LNCAP (cell line): ENCODE results near the gene S100PBP.

ENCODE experiments used
- TF ChIP-seq, protein P1 (sequence below): fragments of 450-650 bp; IDR thresholded peaks from 2 replicates; pipeline ENCODE4 v1.5.1; 2017; ENCODE audit warnings: mild to moderate bottlenecking

S100PBP gene

DNA sequence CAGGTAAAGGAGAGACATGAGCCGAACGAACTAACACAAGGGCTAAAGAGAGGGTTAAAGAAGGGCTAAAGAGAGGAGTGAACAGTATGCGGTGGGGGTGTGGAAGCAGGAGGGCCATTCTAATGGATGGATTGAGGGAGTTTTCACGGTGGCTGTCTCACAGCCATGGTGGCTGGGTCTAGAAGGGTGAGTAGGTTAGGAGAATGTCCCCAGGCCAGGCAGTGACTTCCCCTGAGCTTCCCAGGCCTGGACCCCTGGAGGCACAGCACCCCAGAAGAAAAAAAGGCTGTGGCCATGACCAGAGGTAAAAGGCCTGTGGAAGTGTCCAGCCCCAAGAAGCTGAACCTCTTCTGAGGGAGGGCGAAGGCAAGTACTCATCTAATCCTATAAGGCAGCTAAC, 49.7 kb downstream of the S100PBP start:
- TF ChIP-seq, protein P1, sequence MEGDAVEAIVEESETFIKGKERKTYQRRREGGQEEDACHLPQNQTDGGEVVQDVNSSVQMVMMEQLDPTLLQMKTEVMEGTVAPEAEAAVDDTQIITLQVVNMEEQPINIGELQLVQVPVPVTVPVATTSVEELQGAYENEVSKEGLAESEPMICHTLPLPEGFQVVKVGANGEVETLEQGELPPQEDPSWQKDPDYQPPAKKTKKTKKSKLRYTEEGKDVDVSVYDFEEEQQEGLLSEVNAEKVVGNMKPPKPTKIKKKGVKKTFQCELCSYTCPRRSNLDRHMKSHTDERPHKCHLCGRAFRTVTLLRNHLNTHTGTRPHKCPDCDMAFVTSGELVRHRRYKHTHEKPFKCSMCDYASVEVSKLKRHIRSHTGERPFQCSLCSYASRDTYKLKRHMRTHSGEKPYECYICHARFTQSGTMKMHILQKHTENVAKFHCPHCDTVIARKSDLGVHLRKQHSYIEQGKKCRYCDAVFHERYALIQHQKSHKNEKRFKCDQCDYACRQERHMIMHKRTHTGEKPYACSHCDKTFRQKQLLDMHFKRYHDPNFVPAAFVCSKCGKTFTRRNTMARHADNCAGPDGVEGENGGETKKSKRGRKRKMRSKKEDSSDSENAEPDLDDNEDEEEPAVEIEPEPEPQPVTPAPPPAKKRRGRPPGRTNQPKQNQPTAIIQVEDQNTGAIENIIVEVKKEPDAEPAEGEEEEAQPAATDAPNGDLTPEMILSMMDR = no peak

DNA sequence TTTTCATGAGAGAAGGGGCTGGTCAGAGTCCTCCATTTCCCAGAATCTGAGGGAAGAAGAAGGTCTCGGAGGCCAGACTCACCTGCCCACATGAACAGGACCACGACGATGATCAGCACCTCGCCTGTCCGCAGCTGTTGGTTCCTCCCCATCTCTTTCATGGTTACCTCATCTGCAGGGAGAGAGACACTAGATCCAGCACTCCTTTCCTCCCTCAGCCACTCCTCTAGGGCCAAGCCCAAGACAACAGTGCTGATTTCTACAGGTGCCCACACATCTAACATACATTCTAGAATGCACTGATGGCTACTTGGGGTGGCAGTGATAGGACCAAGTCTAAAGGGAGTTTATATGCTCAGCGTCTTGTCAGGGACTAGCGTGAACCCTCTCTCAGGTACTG, 50.2 kb downstream of the S100PBP start:
- TF ChIP-seq, protein P1 = no peak

DNA sequence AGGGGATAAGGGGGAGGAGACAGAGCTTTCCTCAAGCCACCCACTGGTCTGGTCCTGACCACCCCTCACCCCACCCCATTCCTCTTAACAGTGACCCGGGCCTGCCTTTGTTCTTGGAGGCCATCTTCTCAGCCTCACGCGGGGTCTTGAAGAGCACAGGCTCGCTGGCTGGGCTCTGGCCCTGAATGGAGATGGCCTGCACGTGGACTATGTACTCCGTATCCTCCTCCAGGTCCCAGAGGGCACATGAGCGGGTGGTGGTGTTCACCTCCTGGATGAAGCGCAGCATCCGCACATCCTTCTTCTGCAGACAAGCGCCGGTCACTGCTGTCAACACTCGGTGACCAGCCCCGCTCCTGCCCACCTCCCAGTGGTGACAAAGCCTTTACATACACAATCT, 50.6 kb downstream of the S100PBP start:
- TF ChIP-seq, protein P1 = no peak

DNA sequence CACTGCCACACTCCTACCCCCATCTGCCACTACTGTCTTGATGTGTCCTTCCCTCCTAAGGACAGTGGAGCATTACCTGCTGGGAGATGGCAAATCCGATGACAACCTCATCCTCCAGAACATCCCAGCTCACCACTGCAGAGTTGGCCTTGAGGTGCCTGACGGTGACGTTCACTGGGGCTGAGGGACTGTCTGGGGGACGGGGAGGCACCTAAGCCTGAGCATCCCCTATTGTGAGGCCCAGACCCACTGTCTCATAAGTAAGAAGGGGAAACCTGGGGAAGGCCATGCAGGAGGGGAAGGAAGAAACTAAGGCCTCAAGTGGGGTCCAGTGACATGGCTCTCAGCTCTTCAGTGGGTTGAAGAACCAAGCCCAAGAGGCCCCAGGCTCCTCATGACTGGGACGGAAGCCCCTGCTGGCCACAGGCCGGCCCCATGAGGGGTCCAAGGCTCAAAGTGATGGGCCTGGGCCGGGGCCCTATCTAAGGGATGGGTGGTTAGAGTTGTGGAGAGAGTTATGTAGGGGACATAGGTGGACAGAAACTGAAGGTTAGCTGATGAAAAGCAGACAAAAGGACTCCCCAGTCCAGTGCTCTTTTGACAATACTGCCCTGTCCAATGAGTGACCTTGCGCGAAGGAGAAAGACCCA, 51.5 kb downstream of the S100PBP start:
- TF ChIP-seq, protein P1 = no peak

DNA sequence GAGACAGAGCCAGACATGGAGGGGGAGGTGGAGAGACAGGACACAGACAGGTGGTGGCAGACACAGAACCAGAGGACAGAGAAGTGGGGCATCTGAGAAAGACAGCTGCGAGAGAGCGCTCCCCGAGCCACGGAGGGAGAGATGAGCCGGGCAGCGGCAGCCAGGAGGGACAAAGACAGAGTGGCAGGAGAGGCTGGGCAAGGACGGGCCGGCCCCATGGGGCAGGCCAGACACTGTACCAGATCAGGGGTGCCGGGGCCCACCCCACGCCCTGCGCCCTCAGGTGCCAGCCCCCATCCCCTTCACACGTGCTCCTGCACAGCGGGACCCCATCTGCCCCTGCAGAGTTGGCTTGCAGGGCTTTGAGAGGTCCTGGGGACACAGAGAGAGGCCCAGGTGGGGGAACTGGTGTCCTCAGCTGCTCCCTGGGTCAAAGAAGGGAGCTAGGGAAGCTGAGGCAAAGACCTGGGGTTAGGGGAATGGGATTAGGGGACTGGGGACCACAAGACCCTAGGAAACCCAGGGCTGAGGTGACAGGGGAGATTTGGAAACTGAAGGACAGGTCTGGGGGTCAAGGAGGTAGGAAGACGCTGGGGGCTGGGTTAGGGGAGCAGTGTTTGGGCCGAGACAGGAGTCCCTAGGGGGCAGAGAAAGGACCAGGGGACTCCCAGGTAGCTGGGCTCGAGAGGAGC, 52.6 kb downstream of the S100PBP start:
- TF ChIP-seq, protein P1 = no peak

DNA sequence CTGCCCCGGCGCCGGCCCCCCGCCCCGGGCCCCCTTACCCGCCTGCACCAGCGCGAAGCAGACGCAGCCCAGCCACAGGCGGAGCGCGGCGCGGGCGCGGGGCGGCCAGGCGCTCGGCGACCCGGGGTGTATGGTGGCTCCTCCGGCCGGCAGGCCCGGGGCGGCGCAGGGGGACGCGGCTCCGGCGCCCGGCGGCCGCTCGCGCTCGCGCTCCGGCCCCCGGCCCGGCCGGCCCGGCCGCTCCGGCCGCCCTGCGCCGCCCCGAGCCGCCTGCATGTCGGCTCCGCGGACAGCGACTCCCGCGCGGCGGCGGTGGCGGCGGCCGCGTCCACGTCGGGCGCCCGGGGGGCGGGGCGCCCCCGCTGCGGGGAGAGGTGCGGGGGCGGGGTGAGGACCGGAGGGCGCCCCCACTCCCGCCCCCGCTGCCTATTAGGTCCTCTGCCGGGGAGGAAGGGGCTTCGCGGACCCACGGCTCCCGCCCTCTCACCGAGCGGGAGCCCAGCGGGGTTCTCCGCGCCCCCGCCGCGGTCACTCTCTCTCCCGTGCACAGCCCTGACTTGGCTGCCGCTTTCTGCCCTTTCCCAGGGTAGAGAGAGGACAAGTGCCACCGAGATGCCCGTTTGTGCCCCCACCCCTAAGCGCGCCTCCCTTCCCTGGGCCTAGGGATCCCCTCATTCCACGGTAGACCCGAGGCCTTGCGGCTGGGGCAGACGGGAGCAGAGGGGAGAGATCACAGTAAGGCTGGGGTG, 53.3 kb downstream of the S100PBP start, which contains the start of gene FNDC5:
Gene FNDC5 (minus strand): TSS at position 298 of the 749 bp plus-strand sequence.
- TF ChIP-seq, protein P1 = no peak

DNA sequence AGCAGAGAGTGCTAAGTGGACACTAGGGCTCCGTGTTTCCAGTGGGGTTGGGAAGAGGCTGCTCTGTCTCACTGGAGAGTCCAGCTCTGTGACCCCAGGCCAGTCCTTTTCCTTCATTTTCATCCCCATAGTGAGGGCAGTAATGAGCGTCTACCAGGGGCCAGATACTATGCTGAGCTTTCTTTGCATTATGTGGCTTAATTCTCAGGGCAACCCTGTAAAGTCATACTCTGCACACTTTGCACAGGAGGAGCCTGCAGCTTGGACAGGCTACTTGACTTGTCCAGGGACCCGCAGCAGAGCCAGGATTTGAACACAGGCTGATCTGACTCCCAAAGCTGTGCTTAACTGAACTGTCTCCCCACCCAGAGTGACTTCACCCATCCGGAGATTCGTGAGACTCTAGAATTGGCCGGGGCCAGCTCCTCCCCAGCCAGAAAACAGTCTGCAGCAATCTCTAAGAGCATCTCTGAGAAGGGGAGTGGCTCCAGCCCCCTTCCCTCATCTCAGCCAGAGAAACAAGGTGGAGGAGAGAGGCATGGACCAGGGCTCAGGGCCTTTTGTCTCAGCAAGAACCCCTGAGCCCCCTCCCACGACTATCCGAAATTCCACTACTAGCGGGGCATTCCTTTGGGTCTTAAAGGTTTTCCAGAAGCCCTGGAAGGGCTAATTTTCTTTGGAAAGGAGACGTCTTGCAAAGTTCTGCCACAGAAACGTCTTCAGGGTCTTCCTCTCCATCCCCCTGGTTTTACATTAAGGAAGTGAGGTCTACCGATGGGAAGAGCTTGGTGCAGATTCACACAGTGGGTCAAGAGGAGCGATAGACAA, 54.1 kb downstream of the S100PBP start:
- TF ChIP-seq, protein P1 = no peak
